ENCODE data around the gene CBL.

Gene CBL

GRCh38 chr11:119172513-119172912 is 33.6 kb upstream of the CBL start:
- no peak overlapping the region for H3K4me3 ChIP-seq (ENCODE audit: low read depth in 1 of 2, low read length in 1 of 2)
- peaks cover 46% of the 10 kb centered on the region for H3K36me3 ChIP-seq
- no peaks in the 10 kb centered on the region for H3K9me3 ChIP-seq
- TF ChIP-seq CTCF (IDR thresholded peaks at IDR 0.05), result no peak
- H3K27ac ChIP-seq, result peak overlapping the region; percentile 66
- H3K27me3 ChIP-seq, result no peaks in the 10 kb centered on the region
- peaks cover 31 to 37% of the 10 kb centered on the region in 2 experiments for H3K4me1 ChIP-seq (ENCODE audit: control insufficient read depth in 1 of 2, insufficient read depth in 1 of 2, low read depth in 1 of 2, low read length in 1 of 2)

GRCh38 chr11:119173453-119173852 is 32.7 kb upstream of the CBL start:
- peaks cover 40 to 42% of the 10 kb centered on the region in 2 experiments for H3K4me1 ChIP-seq (ENCODE audit: control insufficient read depth in 1 of 2, insufficient read depth in 1 of 2, low read depth in 1 of 2, low read length in 1 of 2)
- no peaks in the 10 kb centered on the region for H3K27me3 ChIP-seq
- no peak for TF ChIP-seq CTCF (IDR thresholded peaks at IDR 0.05)
- H3K36me3 ChIP-seq, result peaks cover 51% of the 10 kb centered on the region
- H3K27ac ChIP-seq, result no peak overlapping the region
- no peak overlapping the region for H3K4me3 ChIP-seq (ENCODE audit: low read depth in 1 of 2, low read length in 1 of 2)
- no peaks in the 10 kb centered on the region for H3K9me3 ChIP-seq

- peak overlapping the region; percentile 27 for H3K27ac ChIP-seq
- TF ChIP-seq CTCF (IDR thresholded peaks at IDR 0.05), result no peak
- H3K4me3 ChIP-seq (ENCODE audit: low read depth in 1 of 2, low read length in 1 of 2), result no peak overlapping the region
- no peaks in the 10 kb centered on the region for H3K9me3 ChIP-seq
- H3K36me3 ChIP-seq, result peaks cover 64% of the 10 kb centered on the region
- peaks cover 28 to 32% of the 10 kb centered on the region in 2 experiments for H3K4me1 ChIP-seq (ENCODE audit: control insufficient read depth in 1 of 2, insufficient read depth in 1 of 2, low read depth in 1 of 2, low read length in 1 of 2)
- H3K27me3 ChIP-seq, result no peaks in the 10 kb centered on the region
These were observed 30.6 kb upstream of the CBL start for GRCh38 chr11:119175493-119176077.

GRCh38 chr11:119178166-119178680 is 27.9 kb upstream of the CBL start:
- H3K36me3 ChIP-seq, result peaks cover 82% of the 10 kb centered on the region
- H3K27ac ChIP-seq, result peak overlapping the region; percentile 69
- H3K4me1 ChIP-seq (ENCODE audit: control insufficient read depth in 1 of 2, insufficient read depth in 1 of 2, low read depth in 1 of 2, low read length in 1 of 2), result peaks cover 29 to 33% of the 10 kb centered on the region in 2 experiments
- no peaks in the 10 kb centered on the region for H3K9me3 ChIP-seq
- no peak overlapping the region for H3K4me3 ChIP-seq (ENCODE audit: low read depth in 1 of 2, low read length in 1 of 2)
- no peaks in the 10 kb centered on the region for H3K27me3 ChIP-seq
- no peak for TF ChIP-seq CTCF (IDR thresholded peaks at IDR 0.05)

- Histone ChIP-seq H3K9me3 (no peaks in the 10 kb centered on the region), H3K4me3 (ENCODE audit: low read depth in 1 of 2, low read length in 1 of 2) (no peak overlapping the region), H3K36me3 (peaks cover 82% of the 10 kb centered on the region), H3K27ac (peak overlapping the region; percentile 69), H3K27me3 (no peaks in the 10 kb centered on the region), H3K4me1 (ENCODE audit: control insufficient read depth in 1 of 2, insufficient read depth in 1 of 2, low read depth in 1 of 2, low read length in 1 of 2) (peaks cover 29 to 33% of the 10 kb centered on the region in 2 experiments)
- no peak for TF ChIP-seq CTCF (IDR thresholded peaks at IDR 0.05)
These were observed 26.8 kb upstream of the CBL start for GRCh38 chr11:119179342-119179741.

Data from neutrophil (primary cell).